WTC11 (cell line): Measurements from ENCODE around the gene OXLD1.

Source experiments
- IRF2 ChIP-seq: sonication (generic); formaldehyde crosslinking; IDR thresholded peaks from 2 replicates; pipeline ENCODE4 v1.8.0; 2022; ENCODE audit warnings: low read depth, missing genetic modification reagents, borderline replicate concordance
- JAZF1 ChIP-seq: fragments of 250-450 bp; sonication (Bioruptor Pico); IDR thresholded peaks from 2 replicates; pipeline ENCODE4 v1.9.0; 2021; ENCODE audit warnings: moderate library complexity, mild to moderate bottlenecking, inconsistent platforms
- NR2C2 ChIP-seq: sonication (generic); formaldehyde crosslinking; IDR thresholded peaks from 2 replicates; pipeline ENCODE4 v1.8.0; 2022; ENCODE audit warnings: mild to moderate bottlenecking, missing genetic modification reagents
- SP1 ChIP-seq: sonication (generic); formaldehyde crosslinking; conservative IDR thresholded peaks from 2 replicates; pipeline ENCODE4 v1.8.1; 2022; ENCODE audit warnings: missing genetic modification reagents
- TEAD4 ChIP-seq: sonication (generic); formaldehyde crosslinking; IDR thresholded peaks from 2 replicates; pipeline ENCODE4 v1.8.0; 2022; ENCODE audit warnings: mild to moderate bottlenecking, missing genetic modification reagents
- TF ChIP-seq, protein P1 (sequence below): fragments of 200-600 bp; IDR thresholded peaks from 2 replicates; pipeline ENCODE4 v1.8.0; 2022; ENCODE audit warnings: antibody characterized with exemption
- TF ChIP-seq, protein P2 (sequence below): sonication (generic); formaldehyde crosslinking; IDR thresholded peaks from 2 replicates; pipeline ENCODE4 v1.8.0; 2022; ENCODE audit warnings: mild to moderate bottlenecking, missing genetic modification reagents
- TF ChIP-seq, protein P3 (sequence below): sonication (generic); formaldehyde crosslinking; IDR thresholded peaks from 2 replicates; pipeline ENCODE4 v1.8.0; 2022; ENCODE audit warnings: mild to moderate bottlenecking, missing genetic modification reagents
- TF ChIP-seq, protein P4 (sequence below): sonication (generic); formaldehyde crosslinking; IDR thresholded peaks from 2 replicates; pipeline ENCODE4 v1.8.0; 2022; ENCODE audit warnings: mild to moderate bottlenecking, missing genetic modification reagents
- TF ChIP-seq, protein P5 (sequence below): fragments of 250-450 bp; sonication (Bioruptor Pico); IDR thresholded peaks from 2 replicates; pipeline ENCODE4 v1.9.0; 2021; ENCODE audit warnings: mild to moderate bottlenecking, borderline replicate concordance
- TF ChIP-seq, protein P6 (sequence below): sonication (generic); formaldehyde crosslinking; IDR thresholded peaks from 2 replicates; pipeline ENCODE4 v1.8.1; 2022; ENCODE audit warnings: missing genetic modification reagents, borderline replicate concordance
- TF ChIP-seq, protein P7 (sequence below): sonication (generic); formaldehyde crosslinking; conservative IDR thresholded peaks from 2 replicates; pipeline ENCODE4 v1.8.1; 2022; ENCODE audit warnings: mild to moderate bottlenecking, missing genetic modification reagents
- TF ChIP-seq, protein P8 (sequence below): fragments of 250-450 bp; sonication (Bioruptor Pico); IDR thresholded peaks from 2 replicates; pipeline ENCODE4 v1.9.0; 2021; ENCODE audit warnings: moderate library complexity, mild to moderate bottlenecking, inconsistent platforms, borderline replicate concordance
- TF ChIP-seq, protein P9 (sequence below): sonication (generic); formaldehyde crosslinking; IDR thresholded peaks from 2 replicates; pipeline ENCODE4 v1.8.1; 2022; ENCODE audit warnings: mild to moderate bottlenecking, missing genetic modification reagents, moderate library complexity, borderline replicate concordance

DNA sequence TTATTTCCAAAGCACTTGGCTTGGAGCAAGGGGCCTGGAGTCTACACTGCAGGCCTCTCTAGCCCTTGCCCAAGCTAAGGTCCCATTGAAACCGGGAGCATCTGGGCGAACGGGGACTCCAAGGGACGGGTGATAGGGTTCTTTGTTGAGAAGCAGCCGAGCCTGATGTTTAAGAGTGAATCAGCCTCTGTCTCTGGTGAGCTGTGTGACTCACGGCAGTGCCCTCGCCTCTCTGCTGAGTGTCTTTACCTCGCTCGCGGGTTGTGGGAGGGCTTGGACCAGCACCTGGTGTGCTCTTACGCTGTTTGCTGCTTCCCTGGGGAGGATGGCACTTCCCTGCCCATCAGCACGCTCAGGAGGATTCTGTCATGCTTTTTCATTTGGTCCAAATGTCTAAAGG, 18.7 kb upstream of the OXLD1 start:
- TF ChIP-seq NR2C2 (CRISPR knock-in tag) (no peak), SP1 (CRISPR knock-in tag) (no peak), TEAD4 (CRISPR knock-in tag) (no peak), IRF2 (CRISPR knock-in tag) (no peak), JAZF1 (CRISPR knock-in tag) (no peak)
- TF ChIP-seq, protein P1, sequence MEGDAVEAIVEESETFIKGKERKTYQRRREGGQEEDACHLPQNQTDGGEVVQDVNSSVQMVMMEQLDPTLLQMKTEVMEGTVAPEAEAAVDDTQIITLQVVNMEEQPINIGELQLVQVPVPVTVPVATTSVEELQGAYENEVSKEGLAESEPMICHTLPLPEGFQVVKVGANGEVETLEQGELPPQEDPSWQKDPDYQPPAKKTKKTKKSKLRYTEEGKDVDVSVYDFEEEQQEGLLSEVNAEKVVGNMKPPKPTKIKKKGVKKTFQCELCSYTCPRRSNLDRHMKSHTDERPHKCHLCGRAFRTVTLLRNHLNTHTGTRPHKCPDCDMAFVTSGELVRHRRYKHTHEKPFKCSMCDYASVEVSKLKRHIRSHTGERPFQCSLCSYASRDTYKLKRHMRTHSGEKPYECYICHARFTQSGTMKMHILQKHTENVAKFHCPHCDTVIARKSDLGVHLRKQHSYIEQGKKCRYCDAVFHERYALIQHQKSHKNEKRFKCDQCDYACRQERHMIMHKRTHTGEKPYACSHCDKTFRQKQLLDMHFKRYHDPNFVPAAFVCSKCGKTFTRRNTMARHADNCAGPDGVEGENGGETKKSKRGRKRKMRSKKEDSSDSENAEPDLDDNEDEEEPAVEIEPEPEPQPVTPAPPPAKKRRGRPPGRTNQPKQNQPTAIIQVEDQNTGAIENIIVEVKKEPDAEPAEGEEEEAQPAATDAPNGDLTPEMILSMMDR, result no peak
- TF ChIP-seq, protein P2, sequence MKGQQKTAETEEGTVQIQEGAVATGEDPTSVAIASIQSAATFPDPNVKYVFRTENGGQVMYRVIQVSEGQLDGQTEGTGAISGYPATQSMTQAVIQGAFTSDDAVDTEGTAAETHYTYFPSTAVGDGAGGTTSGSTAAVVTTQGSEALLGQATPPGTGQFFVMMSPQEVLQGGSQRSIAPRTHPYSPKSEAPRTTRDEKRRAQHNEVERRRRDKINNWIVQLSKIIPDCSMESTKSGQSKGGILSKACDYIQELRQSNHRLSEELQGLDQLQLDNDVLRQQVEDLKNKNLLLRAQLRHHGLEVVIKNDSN (CRISPR knock-in tag), result no peak
- TF ChIP-seq, protein P3, sequence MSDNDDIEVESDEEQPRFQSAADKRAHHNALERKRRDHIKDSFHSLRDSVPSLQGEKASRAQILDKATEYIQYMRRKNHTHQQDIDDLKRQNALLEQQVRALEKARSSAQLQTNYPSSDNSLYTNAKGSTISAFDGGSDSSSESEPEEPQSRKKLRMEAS (CRISPR knock-in tag), result no peak
- TF ChIP-seq, protein P4, sequence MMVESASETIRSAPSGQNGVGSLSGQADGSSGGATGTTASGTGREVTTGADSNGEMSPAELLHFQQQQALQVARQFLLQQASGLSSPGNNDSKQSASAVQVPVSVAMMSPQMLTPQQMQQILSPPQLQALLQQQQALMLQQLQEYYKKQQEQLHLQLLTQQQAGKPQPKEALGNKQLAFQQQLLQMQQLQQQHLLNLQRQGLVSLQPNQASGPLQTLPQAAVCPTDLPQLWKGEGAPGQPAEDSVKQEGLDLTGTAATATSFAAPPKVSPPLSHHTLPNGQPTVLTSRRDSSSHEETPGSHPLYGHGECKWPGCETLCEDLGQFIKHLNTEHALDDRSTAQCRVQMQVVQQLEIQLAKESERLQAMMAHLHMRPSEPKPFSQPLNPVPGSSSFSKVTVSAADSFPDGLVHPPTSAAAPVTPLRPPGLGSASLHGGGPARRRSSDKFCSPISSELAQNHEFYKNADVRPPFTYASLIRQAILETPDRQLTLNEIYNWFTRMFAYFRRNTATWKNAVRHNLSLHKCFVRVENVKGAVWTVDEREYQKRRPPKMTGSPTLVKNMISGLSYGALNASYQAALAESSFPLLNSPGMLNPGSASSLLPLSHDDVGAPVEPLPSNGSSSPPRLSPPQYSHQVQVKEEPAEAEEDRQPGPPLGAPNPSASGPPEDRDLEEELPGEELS (CRISPR knock-in tag), result no peak
- TF ChIP-seq, protein P5, sequence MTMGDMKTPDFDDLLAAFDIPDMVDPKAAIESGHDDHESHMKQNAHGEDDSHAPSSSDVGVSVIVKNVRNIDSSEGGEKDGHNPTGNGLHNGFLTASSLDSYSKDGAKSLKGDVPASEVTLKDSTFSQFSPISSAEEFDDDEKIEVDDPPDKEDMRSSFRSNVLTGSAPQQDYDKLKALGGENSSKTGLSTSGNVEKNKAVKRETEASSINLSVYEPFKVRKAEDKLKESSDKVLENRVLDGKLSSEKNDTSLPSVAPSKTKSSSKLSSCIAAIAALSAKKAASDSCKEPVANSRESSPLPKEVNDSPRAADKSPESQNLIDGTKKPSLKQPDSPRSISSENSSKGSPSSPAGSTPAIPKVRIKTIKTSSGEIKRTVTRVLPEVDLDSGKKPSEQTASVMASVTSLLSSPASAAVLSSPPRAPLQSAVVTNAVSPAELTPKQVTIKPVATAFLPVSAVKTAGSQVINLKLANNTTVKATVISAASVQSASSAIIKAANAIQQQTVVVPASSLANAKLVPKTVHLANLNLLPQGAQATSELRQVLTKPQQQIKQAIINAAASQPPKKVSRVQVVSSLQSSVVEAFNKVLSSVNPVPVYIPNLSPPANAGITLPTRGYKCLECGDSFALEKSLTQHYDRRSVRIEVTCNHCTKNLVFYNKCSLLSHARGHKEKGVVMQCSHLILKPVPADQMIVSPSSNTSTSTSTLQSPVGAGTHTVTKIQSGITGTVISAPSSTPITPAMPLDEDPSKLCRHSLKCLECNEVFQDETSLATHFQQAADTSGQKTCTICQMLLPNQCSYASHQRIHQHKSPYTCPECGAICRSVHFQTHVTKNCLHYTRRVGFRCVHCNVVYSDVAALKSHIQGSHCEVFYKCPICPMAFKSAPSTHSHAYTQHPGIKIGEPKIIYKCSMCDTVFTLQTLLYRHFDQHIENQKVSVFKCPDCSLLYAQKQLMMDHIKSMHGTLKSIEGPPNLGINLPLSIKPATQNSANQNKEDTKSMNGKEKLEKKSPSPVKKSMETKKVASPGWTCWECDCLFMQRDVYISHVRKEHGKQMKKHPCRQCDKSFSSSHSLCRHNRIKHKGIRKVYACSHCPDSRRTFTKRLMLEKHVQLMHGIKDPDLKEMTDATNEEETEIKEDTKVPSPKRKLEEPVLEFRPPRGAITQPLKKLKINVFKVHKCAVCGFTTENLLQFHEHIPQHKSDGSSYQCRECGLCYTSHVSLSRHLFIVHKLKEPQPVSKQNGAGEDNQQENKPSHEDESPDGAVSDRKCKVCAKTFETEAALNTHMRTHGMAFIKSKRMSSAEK (CRISPR knock-in tag), result no peak
- TF ChIP-seq, protein P6, sequence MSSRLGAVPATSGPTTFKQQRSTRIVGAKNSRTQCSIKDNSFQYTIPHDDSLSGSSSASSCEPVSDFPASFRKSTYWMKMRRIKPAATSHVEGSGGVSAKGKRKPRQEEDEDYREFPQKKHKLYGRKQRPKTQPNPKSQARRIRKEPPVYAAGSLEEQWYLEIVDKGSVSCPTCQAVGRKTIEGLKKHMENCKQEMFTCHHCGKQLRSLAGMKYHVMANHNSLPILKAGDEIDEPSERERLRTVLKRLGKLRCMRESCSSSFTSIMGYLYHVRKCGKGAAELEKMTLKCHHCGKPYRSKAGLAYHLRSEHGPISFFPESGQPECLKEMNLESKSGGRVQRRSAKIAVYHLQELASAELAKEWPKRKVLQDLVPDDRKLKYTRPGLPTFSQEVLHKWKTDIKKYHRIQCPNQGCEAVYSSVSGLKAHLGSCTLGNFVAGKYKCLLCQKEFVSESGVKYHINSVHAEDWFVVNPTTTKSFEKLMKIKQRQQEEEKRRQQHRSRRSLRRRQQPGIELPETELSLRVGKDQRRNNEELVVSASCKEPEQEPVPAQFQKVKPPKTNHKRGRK (CRISPR knock-in tag), result no peak
- TF ChIP-seq, protein P7, sequence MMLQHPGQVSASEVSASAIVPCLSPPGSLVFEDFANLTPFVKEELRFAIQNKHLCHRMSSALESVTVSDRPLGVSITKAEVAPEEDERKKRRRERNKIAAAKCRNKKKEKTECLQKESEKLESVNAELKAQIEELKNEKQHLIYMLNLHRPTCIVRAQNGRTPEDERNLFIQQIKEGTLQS, result no peak
- TF ChIP-seq, protein P8, sequence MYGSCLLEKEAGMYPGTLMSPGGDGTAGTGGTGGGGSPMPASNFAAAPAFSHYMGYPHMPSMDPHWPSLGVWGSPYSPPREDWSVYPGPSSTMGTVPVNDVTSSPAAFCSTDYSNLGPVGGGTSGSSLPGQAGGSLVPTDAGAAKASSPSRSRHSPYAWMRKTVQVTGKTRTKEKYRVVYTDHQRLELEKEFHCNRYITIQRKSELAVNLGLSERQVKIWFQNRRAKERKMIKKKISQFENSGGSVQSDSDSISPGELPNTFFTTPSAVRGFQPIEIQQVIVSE (CRISPR knock-in tag), result no peak
- TF ChIP-seq, protein P9, sequence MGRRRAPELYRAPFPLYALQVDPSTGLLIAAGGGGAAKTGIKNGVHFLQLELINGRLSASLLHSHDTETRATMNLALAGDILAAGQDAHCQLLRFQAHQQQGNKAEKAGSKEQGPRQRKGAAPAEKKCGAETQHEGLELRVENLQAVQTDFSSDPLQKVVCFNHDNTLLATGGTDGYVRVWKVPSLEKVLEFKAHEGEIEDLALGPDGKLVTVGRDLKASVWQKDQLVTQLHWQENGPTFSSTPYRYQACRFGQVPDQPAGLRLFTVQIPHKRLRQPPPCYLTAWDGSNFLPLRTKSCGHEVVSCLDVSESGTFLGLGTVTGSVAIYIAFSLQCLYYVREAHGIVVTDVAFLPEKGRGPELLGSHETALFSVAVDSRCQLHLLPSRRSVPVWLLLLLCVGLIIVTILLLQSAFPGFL (CRISPR knock-in tag), result no peak
